GM21619 (cell line): Measurements from ENCODE around the gene DAAM2.

Source experiments
- ATAC-seq: cut with Tn5 transposase; IDR thresholded peaks from one replicate; pipeline ENCODE4 v1.9.1; 2021; ENCODE audit not compliant: unreplicated experiment

DAAM2 gene

DNA sequence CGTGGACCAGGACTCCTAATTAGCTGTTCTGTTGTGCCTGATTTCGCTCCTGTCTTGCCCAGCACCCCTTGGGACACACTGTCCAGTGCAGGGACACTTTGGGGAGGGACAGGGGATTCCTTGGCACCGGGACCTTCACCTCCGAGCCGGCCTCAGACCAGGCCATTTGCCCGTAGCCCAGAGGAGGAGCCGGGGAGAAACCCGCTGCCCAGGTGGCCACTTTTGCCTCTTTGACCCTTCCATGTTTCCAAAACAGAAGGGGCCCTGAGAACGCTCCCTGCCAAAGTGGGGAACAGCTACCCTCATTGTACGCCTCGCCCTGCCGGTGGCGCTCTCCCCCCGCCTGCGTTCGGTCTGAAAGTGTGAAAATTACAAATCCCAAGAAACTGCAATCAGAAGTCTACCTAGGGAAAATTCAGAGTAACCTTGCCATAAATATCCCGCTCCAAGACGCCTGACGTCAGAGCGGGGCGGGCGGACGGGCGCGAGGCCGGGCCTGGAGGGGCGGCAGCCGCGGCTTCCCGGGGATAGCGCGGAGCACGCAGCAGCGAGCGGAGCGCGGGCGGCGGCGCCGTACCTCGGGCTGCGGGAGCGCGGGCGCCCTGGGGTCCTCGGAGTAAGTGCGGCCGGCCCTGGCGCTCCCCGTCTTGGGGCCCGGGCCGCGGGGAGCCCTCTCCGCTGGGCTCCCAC, at the start of gene DAAM2:
TSS of gene DAAM2 (plus strand) at position 527 of the 690 bp plus-strand sequence. CDS start 63,927 bp downstream, outside the sequence.
- no peak for ATAC-seq

DNA sequence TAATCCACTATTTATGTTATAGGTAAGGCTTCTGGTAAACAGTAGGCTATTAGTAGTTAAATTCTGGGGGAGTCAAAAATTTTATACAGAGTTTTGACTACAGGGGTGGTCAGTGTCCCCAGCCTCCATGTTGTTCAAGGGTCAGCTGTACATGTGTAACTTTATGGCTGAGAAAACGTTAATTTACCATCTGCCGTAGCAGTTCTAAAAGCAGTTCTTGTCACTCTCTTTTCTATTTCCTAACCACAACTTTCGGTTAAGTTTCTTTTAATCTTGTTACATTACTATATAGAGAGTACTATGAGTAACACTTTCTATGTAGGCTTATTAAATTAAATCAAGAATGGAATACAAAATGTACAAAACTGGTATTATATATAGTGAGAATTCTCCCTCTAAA, 45.4 kb upstream of the DAAM2 start:
- no peak for ATAC-seq

DNA sequence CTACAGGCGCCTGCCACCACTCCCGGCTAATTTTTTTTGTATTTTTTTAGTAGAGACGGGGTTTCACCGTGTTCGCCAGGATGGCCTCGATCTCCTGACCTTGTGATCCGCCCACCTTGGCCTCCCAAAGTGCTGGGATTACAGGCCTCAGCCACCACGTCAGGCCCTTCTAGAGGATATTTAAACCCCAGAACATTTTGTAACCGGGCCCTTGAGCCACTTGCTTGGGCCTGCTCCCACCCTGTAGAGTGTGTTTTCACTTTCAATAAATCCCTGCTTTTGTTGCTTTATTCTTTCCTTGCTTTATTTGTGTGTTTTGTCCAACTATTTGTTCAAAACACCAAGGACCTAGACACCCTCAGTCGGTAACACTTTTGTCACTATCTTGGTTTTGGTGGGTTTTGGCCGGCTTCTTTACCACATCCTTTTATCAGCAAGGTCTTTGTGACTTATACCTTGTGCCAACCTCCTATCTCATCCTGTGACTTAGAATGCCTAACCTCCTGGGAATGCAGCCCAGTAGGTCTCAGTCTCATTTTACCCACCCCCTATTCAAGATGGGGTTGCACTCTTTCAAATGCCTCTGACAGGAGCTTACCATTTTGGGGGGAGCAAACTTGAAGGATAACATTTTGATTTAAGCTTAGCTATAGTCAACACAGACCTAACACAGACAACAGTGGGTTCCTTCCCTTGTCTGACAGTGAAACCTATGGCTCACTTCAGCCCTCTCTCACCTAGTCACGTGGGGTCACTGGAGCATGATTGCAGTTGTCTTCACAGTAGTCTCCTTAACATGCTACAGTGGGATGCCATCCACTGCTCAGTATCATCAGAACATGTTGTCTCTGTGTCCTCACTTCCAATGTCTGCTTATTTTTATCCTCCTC, 39.1 kb upstream of the DAAM2 start:
- no peak for ATAC-seq

DNA sequence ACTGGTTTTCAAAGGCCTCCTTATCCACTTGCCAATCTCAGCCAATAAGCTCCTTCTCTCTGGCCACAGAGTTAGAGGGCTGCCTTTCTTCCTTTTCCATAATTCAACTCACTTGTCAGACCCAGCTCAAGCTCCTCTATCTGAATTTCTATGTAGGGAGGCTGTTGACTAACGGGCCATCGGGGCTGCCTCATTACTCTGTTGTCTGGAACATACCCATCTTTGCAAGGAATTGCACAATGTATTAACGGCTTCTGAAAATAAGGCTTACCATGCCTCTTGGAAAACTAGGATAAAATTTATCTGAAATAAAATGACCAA, 38.5 kb upstream of the DAAM2 start:
- no peak for ATAC-seq

DNA sequence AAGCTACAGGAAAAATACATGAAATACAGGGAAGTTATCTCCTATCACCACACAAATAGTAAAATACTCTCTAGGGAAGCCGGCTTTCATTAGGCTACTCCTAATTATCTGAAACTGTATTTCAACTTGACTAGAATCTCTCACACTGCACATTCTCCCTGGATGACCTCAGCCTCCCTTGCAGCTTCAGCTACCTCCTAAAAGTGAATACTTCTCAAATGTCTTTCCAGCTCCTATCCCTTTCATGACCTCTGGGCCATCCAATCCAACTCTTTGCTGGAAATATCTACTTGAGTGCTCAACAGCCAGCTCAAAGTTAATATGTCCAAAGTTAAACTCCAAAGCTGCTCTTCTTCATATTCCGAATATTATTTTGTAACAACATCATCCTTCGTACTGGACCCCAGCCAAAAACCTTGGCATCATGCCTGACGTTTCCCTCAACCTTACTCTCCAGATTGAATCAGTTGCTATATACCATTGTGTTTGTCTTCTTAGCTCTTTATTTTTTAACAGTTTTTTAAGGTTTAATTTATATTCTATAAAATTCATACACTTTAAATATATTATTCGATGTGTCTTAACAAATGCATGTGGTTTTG, 37.6 kb upstream of the DAAM2 start:
- no peak for ATAC-seq

DNA sequence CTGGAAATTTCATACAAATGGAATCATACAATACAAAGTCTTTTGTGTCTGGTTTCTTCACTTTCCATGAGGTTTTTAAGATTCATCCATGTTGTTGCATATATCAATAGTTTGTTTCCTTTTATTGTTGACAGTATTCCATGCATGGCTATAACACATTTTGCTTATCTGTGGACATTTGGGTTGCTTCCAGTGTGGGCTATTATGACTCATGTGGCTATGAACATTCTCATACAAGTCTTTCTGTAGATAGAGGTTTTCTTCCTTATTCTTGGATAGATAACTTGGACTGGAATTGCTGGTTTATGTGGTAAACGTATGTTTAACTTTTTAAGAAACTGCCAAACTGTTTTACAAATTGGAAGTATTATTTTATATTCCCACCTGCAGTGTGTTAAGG, 36.9 kb upstream of the DAAM2 start:
- no peak for ATAC-seq

DNA sequence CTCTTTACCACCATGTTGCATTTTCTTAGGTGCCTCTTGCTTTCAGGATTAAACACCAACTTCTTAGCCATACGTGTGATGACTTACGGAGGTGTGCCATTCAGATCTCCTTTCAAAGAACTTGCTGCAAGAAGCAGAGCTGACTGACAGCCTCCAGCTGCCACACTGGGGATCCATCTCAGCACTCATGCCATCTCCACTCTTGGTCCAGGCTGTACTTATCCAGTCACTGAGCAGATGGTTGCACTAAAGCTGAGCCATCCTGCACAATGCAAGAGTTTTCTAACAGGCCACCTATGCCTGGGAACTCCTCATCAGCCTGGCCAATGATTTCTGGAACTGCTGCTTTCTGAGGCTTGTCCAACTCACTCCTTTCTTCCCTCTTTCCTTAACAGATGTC, 35.6 kb upstream of the DAAM2 start:
- no peak for ATAC-seq

DNA sequence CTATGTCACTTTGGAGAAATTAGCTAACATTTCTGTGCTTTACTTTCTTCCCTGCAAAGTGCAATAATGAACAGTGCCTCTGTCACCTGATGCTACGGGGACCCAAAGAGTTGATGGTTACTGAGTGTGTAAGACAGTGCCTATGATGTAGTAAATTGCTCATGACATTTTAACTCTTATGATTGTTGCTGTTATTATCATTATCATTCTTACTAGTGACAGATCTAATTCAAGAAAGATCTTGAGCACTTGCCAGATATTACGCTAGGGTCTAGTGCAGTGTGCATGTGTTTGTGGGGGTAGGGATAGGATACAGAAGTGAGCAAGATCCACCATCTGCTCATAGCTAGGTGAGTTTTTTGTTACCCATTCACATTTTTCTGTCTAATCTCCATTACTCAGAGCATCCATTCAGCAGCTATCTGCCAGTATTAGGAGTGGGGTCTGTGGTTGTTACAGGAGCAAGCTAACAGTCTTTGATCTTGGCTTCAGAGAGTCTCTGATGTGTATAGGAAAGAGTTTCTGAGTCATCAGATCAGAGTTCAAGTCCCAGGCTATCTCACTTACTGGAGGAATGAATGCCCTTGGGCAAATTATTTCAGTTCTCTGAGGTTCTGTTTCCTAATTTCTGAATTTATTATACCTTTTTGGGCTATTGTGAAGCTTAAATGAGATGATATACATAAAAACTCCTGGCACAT, 33.1 kb upstream of the DAAM2 start:
- no peak for ATAC-seq

DNA sequence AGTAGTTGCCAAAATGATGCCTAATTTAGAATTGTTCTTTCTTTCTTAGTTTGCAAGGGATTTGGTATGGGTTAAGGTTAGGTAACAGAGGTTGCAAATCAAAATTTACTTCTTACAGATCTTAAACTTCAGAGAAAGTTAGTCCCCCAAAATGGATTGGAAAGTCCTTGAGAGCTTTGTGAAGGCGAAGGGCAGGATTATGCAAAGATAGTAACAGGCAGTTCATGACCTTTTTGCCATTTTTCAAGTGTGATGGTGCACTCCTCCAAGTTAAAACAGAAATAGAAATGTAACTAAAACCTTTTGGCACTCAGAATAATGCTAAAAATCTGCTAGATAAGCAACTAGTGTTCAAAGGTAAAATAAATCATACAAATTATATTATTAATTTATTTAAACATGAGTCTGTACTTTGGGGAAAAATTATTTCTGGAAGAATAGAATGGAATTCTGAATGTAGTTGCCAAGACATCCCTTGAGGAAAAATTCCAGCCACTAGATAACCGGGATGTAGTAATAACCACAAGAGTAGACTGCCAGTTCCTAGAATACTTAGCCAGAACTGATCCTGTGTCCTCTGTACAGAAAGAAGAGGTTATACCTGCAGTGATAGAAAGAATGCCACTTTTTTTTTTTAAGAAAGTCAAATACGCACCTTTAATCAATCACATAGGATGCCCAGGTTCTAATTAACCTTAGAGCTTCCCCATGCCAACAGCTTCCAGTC, 31.8 kb upstream of the DAAM2 start:
- no peak for ATAC-seq

DNA sequence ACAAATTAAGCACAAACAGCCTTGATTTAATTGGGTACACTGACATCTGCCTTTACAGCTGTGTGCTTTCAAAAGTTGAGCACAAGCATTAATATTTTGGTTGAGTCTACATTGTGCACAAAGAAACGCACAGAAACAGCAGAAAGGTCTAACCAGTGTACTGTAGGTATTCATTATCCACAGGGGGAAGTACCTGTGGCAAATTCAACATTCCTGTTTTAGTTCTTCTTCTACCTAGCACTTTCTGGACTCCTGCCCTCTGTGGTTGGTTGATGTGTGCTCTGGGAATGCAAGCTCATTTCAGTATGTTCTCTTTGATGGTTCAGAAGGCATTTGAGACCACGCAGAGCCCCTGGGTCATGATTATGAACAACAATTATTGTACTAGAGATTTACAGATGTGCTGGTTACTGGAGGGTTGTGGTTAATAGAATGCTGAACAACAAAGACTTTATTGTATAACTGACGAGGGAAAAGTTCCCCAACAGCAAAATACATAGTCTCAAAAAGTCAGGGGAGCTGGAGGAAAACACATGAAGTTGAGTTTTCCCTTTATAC, 26.6 kb upstream of the DAAM2 start:
- ATAC-seq: no peak

DNA sequence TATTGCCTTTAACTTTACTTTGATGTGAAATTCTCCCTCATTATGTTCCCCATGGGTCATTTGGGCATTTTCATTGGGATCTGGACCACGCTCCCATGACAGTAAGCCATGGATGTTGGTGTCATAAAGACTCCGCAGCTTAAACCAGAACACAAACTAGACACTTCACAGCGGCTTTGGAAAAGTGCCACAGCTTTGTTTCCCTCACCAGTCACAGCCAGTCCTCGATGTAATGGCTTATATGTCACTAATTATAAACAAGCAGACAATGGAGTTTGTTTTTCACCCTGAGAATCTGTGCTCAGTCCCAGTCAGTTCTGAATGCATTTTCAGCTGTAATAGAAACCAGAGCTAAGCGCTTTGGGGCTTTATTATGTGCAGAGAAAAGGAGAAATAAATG, 23.2 kb upstream of the DAAM2 start:
- ATAC-seq: no peak

DNA sequence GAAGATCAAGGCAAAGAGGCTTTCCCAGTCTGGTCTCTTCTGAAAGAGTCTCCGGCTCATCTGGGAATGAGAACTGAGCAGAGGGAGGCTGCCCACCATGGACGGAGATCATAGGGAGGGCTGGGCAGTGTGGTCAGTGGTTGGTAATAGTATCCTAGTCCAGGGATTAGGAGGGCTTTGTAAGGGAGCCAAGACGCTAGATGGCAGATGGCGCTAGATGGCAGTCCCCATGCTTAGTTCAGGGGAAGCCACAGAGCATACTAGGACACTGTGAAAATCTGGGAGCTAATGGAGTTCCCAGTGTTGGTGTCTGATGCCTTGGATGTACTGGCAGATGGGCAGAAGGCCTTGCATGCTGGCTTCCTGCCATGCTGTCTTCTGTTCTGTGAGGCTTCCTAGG, 21.7 kb upstream of the DAAM2 start:
- no peak for ATAC-seq

DNA sequence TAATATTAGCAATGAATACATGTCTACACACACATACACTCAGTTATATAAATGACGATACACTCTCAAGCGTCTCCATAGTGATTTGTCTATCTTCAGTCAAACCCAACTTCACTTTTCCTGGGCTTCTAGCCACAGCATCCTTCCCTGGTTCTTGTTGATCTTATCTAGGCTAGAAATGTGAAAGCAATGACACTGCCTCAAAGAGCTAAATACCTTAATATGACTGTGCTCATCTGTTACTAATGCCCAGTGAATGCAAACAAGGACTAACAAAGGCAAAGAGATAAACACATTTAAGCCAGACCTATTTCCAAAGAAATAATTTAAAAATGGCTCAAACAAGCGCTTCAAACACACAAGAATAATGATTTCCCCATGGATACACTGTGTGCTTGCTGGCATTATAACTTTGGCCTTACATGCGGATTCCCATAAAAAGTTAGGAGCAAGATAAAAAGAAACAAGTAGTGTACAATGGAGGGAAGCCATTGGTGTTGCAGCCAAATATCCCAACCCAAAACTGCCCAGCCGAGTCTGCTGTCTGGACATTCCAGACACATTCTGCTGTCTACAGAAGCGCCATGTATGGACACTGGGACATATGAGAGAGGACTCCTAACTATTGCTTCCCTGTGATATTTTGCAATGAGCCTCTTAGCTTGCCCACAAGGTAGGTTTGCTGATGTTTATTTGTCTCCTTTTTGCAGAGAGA, 19.5 kb upstream of the DAAM2 start:
- ATAC-seq: no peak

DNA sequence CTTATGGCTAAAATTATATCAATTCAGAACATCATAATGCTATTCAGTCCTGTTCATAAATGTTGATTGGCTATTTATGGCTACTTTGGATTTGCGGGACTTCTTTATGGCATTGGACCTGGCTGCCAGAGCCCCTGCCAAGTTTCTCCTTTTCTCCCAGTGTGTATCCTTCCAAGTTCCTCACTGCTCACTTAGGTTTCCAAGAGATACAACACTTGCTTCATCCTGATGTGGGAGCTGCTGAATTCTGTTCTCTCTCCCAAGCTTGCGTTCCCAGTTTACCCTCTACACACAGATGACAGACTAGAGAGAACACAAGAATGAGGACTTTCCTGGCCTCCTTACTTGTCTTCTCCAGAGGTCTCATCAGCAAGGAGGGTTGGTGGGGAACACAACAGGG, 18.4 kb upstream of the DAAM2 start:
- no peak for ATAC-seq

DNA sequence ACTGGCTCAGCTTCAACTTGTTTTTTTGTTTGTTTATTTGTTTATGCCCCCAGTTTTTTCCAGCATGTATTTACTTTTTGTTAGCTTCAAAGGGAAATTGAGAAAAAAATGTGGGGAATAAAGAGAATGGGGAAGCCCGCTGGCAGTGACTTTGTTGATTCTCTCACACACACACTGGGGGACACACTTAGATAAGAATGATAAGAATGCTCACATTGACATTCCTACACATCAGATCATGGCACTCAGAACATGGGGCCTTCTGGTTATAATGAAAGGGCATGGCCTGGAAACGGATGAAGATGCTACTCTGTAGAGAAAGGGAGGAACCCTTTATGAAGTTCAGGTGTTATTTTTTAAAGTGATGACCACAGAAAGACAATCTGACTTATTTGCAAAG, 15.6 kb upstream of the DAAM2 start:
- ATAC-seq: no peak

DNA sequence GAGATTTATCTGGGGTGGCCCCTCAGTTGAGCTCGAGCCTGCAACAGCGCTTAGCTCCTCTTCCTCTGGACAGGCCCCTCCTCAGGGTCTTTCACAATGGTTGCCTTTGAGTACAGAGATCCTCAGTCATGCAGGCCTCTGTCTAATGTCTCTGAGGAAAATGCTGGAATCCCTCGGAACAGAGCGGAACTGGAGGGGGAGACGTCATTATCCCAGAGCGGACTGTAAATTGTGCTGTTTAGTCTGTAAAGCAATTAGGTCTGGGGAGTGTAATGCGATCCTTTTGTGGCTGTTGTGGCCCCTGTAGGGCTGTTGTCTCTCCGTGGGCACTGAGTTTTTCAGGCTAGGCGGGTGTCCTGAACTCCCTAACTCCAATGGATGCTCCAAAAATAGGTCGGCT, 15.0 kb upstream of the DAAM2 start:
- ATAC-seq: no peak

DNA sequence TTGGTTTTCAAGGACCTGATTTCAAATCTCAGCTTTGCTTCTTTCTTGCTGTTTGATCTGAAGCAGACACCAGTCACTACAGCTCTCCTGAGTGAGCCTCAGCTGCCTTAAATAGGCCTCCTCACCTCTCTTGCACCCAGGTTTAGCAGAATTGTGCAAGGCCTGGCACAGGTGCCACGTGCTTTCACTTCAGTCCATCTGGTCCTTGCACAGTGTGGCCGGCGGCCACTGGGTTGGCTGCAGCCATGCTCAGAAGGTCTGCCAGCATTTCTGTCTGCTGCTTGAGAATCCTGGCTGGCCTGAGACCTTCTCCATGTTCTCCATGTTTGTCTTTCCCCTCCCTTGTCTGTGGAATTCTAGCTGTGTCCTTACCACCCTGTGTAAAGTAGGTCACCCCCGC, 14.5 kb upstream of the DAAM2 start:
- no peak for ATAC-seq

DNA sequence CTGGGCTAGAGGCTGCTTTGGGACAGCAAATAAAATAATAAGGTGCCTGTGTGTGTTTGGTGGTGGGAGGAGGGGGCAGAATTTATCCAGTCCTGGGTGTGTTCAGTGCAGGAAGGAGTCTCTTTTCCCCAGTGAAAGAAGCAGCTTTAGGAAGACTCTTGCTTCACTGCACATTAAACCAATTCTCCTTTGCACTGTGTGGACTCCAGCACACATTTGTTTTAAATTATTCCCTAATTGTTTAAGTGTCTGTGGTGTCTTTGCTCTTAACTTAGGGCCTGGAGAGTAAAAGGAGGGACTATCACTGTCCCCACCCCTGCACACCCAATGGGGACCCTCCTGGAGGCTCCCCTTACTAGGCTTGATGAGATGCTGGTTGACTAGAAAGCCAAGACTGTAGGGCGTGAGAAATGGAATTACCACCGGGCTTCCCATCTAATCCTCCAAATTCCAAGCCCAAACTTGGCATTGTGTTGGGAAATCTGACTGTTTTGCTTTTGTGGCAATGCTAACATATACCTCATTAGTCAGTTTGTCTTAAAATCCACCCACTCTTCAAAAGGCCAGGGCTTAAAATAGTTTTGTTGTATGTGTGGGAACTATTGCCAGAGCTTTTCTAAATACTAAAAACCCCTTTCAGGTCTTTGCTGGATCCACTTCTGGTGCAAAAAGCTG, 13.5 kb upstream of the DAAM2 start:
- ATAC-seq: no peak

DNA sequence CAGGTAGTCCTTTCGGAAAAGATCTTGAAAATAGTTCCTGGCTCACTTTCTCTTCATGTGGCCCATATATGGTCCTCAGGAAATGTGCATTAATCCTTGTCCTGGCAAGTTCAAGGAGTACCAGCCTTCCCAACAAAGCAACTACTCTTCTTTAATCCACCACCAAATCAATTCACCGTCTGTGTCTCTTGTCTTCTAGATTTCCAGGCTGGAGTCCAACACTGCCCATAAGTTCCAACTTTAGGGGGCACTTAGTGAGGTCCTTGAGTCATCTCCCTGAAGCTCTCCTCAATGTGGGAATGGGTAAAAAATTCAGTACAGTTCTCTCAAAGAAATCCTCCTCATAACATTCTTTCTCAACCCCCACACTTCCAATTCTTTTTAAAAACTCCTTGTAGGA, 6.9 kb upstream of the DAAM2 start:
- no peak for ATAC-seq
